G401 (cell line): ENCODE results near the gene ARHGAP26. TPM values are rescaled to one million over a fixed set of nuclear protein-coding genes. Genes with fewer than 3 reads are reported as not detected.
A peak's percentile ranks its signal among the peaks of the same experiment; 100 is the strongest.

Source experiments
- DNase-seq: peaks from one replicate; pipeline ENCODE4 v3.0.0-alpha.2; 2015; ENCODE audit warnings: low spot score
- in situ Hi-C: cut with HindIII; loops from 2 replicates; pipeline ENCODE4 v1.10.0; 2016; ENCODE audit warnings: low sequenced_read_pairs, mixed read lengths
- total RNA-seq: library from RNA; depleted of rRNA; stranded (reverse); fragments of >200 nt; shearing (Covaris generic); gene quantifications from 2 replicates; pipeline ENCODE4 v1.2.3, GENCODE V29; 2014

Gene ARHGAP26
- total RNA-seq, 1 experiment from 2014 or later = not detected

- peak; percentile 96 for DNase-seq
- in situ Hi-C loops = no loop called here
These were observed 9.1 kb downstream of the ARHGAP26 start for GRCh38 chr5:142779163-142779840.

DNA sequence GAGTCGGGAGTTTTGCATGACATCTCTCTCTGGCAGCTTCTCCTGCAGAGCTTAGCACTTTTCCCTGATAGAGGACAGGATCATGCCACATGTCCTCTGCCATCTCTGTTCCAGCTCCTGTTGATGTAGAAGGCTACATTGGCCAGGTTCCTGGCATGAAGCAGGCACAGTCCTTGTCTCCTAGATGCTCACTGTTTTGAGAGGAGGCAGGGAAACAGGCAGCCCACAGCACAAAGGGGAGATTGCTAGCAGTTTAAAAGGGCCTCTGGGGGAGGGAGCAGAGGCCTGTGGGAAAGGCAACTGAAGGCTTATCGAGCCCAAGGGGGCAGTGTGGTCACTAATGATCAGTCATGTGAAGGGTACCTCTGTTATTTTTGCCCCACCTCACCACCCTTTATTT, 10.7 kb downstream of the ARHGAP26 start:
- in situ Hi-C loops = no loop called here
- DNase-seq = peak; percentile 94

DNA sequence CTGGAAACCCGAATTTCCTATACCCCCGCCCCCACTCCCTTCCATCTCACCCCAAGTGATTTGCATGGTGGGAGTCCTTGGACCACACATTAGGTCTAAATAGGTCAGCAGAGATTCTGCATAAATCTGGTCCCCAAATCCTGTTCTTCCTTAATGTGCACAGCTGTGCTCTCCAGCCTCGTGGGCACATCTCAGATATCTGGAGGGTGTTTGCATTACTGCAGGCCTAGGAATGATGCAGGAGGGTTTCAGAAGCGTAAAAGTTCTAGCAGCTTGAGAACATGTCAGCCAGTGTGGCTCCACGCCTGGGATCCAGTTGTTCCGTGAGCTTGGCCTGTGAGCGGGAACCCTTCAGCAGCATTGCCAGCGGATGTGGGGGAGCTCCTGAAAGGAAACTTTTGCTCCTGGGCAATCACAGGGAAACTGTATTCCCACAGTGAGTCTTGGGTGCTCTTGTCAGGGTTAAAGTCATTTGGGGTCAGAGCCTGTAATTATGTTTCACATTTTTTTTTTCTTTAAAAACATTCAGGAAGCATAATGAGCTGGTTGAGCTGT, 12.9 kb downstream of the ARHGAP26 start:
- no peak for DNase-seq
- in situ Hi-C loops = no loop called here

- in situ Hi-C loops = no loop called here
- peak; percentile 85 for DNase-seq
These were observed 13.6 kb downstream of the ARHGAP26 start for GRCh38 chr5:142783601-142784341.

GRCh38 chr5:142784401-142784955, 14.3 kb downstream of the ARHGAP26 start:
- in situ Hi-C loops = no loop called here
- DNase-seq = no peak

GRCh38 chr5:142785206-142785605, 15.0 kb downstream of the ARHGAP26 start:
- no peak for DNase-seq
- in situ Hi-C loops = no loop called here

- no peak for DNase-seq
- in situ Hi-C loops = no loop called here
These were observed 19.0 kb downstream of the ARHGAP26 start for GRCh38 chr5:142789206-142789605.

GRCh38 chr5:142792012-142792864, 22.1 kb downstream of the ARHGAP26 start:
- DNase-seq = peak; percentile 69
- in situ Hi-C loops = no loop called here

- DNase-seq = no peak
- in situ Hi-C loops = no loop called here
These were observed 22.7 kb downstream of the ARHGAP26 start for GRCh38 chr5:142792865-142793232.

DNA sequence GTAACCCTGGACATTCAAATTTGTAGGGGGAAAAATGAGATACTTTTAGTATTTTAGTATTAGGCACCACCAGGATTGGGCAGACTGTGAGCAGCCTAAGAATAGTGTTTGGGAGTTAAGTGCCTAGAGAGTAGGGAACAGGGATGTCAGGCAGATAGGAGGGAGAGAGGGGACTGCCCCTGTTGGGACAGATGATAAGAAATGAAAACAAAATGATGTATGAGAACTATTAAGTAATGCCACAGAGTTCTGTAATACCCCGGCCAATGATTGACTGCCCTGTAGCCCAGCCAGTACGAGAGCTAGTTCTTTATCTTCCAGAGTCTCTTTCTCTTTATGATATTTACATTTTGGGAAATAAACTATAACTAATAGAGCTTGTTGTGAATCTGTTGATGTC, 24.4 kb downstream of the ARHGAP26 start:
- in situ Hi-C loops = no loop called here
- no peak for DNase-seq

DNA sequence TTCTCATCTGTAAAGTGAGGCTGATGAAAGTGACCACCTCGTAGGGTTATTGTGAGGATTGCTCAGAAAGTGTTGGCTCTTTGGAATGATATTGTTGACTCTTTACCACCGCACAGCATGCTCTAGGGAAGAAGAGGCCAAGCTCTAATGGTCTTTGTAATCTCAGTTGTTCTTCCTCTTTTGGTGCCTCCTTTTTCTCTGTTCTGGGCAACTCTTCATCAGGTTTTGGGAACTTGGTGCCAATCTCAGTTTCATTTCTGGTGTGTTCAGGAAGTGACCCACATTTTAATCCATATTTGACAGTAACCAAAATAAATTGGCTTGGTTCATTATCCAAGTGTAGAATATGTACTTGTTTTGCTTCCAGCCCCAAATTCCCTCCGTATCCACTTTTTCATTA, 25.1 kb downstream of the ARHGAP26 start:
- DNase-seq = no peak
- in situ Hi-C loops = no loop called here

DNA sequence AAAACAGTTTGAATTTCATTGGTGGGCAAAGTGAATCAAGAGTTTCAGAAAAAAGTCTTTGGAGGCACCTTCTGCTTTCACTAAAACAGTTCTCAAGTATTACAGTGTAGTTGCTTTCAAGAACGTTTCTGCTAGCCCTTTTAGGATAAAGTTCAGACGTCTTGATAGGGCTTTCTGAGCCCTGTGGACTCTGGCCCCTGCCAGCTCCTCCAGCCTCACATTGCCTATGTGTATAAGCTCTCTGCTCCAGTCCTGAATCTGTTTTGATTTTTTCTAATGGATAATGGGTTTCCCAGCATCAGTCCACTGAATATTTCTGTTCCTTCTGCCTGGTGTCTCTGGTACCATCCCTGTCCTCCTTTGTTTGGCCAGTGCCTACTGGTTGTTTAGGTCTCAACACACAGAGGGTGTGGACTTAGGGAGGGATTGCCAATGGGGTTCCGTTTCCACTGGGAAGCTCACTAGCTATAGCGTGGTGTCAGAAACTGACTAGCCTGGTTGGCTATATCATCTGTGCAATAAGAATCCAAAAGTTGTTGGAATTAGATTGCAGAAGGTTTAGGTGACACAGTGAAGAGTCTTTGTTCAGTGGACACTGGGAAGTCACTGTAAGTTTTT, 26.4 kb downstream of the ARHGAP26 start:
- in situ Hi-C loops = no loop called here
- no peak for DNase-seq

GRCh38 chr5:142797420-142797819, 27.2 kb downstream of the ARHGAP26 start:
- peak; percentile 54 for DNase-seq
- in situ Hi-C loops = no loop called here

DNA sequence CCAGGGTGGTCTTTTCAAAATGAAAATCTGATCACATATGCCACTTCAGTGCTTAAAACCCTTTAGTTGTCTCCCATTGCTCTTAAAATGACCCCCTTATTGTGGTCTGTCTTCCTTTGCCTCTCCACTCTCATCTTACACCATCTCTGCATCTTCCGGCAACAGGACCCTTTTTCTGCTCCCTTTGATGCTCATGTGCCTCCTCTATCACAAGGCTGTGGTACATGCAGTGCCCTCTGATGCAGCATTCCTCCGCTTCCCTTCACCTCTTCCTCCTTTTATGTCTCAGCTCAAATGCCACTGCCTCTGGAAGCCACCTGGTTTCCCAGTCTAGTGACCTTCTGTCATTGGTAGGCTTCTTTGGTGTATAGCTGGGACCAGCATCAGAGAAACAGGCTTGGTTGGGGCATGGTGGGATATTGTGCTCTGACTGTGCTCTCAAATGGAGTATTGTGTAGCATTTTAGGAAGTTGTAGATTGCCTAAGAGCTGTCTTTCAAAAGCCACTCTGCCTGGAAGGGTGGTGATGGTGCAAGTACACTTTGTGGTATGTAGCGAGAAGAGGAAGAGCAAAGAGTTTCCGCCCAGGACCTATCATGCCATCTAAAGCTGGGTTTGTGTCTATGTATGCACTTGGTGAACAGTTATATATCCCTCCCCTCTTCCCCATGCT, 28.1 kb downstream of the ARHGAP26 start:
- DNase-seq = no peak
- in situ Hi-C loops = no loop called here

GRCh38 chr5:142800776-142801494, 30.8 kb downstream of the ARHGAP26 start:
- DNase-seq = no peak
- in situ Hi-C loops = no loop called here

DNA sequence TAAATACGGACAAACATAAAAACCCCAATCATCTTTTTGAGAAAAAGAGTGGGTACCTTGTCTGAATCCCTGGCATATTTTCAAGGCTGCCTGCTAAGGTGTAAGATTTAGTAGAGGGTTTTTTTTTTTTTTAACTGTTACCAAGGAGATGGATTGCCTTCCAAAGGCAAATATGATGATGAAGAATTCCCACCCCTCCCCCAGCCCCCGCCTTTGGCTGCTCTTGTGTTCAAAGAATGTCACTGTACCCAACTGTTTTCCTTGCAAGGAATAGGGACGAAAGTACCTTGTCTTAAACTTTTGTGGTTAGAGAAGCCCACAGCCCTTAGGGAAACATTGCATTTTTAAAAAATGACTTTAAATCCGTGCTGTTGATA, 31.3 kb downstream of the ARHGAP26 start:
- in situ Hi-C loops = no loop called here
- DNase-seq = no peak

DNA sequence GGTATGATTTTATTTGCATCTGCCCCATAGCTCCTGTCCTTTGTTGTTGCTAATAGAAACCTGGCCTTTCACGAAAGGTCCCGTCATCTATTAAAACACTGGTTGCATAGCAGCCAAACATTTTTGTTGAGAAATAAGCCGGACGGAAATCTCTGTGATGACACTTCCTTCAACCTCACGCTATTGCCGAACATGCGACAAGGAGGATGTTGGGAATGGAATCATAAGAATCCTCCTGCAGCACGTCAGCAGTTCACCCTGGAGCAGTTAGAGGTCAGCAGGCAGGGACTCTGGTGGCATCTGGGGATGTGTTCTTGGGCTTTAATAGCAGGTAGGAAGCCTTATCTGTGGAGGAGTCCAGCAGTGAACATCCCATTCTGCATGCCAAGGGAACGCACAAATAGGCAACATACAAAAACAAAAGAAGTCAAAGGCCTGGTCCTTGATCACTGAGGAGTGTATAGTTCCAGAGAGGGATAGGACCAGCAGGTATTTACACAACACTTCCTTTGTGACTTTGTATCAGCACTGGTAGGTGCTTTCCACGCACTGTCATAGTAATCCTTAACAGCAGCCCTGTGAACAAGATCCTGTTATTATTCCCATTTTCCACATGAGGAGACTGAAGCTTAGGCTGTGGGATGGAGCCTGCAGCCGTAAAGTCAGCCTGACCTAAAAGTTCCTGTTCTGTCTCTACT, 33.4 kb downstream of the ARHGAP26 start:
- in situ Hi-C loops = no loop called here
- DNase-seq = no peak
